ENCODE results near the gene NF2.

DNA sequence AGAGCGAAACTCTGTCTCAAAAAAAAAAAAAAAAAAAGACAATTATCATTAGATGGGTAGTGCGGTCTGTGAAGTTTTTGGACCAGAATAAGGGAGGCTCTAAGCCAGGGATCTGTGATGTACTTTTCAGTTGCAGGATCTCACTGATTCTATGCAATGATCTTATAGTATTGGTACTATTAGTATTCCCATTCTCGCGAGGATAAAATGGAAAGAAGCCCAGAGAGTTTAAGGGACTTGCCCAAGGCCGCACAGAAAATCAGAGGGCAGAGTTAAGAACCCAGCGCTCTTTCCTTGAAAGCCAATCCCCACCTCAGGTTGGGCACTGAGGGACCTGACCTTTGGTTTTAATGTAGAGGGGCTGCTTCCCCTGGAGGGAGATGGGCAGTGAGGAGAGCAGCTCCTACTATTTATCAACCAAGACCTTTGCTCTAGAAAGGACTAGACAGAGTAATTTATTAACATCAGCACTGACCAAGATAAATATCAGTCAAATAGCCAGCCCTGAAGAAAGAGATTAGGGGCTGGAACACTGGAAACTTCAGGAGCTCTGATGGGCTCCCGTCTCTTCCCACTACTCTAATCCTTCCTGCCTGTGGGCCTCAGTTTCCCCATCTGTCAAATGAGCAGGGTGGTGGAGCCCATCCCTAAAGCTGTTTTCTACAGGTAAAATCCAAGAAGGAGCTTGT lies 28.5 kb upstream of the NF2 start:
- TF ChIP-seq, protein P1, sequence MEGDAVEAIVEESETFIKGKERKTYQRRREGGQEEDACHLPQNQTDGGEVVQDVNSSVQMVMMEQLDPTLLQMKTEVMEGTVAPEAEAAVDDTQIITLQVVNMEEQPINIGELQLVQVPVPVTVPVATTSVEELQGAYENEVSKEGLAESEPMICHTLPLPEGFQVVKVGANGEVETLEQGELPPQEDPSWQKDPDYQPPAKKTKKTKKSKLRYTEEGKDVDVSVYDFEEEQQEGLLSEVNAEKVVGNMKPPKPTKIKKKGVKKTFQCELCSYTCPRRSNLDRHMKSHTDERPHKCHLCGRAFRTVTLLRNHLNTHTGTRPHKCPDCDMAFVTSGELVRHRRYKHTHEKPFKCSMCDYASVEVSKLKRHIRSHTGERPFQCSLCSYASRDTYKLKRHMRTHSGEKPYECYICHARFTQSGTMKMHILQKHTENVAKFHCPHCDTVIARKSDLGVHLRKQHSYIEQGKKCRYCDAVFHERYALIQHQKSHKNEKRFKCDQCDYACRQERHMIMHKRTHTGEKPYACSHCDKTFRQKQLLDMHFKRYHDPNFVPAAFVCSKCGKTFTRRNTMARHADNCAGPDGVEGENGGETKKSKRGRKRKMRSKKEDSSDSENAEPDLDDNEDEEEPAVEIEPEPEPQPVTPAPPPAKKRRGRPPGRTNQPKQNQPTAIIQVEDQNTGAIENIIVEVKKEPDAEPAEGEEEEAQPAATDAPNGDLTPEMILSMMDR (IDR thresholded peaks at IDR 0.05): no peak
- TF ChIP-seq POLR2A (IDR thresholded peaks at IDR 0.05) (no peak), EP300 (IDR thresholded peaks at IDR 0.05) (no peak)

Measured in ovary (tissue), 3 donors.